Cardiac septum (tissue), 1 donor: ENCODE measurements around the gene TEX12. TPM values are rescaled to one million over a fixed set of nuclear protein-coding genes. Genes with fewer than 3 reads are reported as not detected.
"Not testable (repeated sequence)": the region's sequence is repeated elsewhere in the genome, so short reads cannot be mapped to it uniquely, and the experiment has no call there.

Experiments
- DNase-seq: peaks from one replicate; pipeline ENCODE4 v3.0.0-alpha.2; 2020; ENCODE audit warnings: low spot score
- intact Hi-C: fragments of 100-400 bp; cut with DNase I; formaldehyde crosslinking; loops from one replicate; pipeline ENCODE4 v1.14.0; 2022
- long read RNA-seq: library from polyadenylated mRNA; unstranded; transcript quantifications from one replicate; pipeline ENCODE4 v2.0.0, GENCODE V29; 2021
- total RNA-seq: library from RNA; stranded (reverse); fragmentation: NEBNext Ultra II Directional; extraction: Animal tissue kit (Norgen Biotek cat#: 25700); gene quantifications from one replicate; pipeline ENCODE4 v1.2.1, GENCODE V29; 2021
- donor health status: DM: no; HTN: no; CAD: no.

The TEX12 gene, protein sequence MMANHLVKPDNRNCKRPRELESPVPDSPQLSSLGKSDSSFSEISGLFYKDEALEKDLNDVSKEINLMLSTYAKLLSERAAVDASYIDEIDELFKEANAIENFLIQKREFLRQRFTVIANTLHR
- 0.32 TPM for total RNA-seq
- long read RNA-seq = 0 reads

DNA sequence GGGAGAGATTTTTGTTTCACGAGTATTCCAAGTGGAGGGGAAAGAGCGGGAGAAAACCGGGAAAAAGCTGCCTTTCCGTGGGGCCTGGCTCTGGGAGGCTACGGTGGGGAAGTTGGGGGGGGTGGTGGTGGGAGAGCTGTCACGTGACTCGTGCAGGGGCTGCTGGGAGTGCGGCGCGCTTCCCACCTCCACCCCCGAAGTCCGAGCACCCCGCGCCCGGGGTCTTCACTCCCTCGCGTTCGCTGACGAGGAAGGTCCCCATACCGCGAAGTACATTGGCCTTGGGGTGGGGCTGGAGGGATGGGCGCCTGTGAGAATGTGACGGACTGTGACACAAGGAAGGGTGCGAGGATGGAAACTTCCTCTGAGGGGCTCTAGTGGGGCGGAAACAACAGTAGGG lies at the start of gene TEX12:
TSS of gene TEX12 (plus strand) at position 228 of the 400 bp plus-strand sequence. CDS start 1,897 bp downstream, outside the sequence.
- no peak for DNase-seq
- intact Hi-C loops = no loop called here

- intact Hi-C loops = loop anchor here (5.0 kb wide), 1 partner anchor 149 kb away; no protein-coding TSS in a partner anchor
Measured at GRCh38 chr11:112118176-112118575, 49.0 kb upstream of the TEX12 start.

GRCh38 chr11:112121981-112122615 lies 45.1 kb upstream of the TEX12 start:
- DNase-seq = no peak
- intact Hi-C loops = no loop called here

More at GRCh38 chr11:112118176-112118575, 49.0 kb upstream of the TEX12 start:
- no peak for DNase-seq

DNA sequence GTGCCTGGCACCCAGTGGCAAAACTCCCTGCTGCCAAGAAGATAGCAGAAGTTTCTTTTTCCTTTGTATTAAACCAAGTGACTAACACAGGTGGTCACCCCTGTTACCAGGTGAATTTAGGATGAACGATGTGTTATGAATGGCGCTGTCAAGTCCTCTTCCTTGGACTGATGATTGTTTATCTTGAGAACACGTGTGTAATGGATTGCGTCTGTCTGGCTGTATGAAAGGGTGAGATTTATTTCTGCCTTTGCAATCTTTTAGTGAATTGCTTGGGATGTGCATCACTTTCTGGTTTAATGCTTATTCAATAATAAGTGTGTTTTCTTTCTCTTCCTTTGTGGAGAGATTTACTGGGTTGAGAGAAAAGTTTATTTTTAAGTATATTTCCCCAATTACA lies 44.0 kb upstream of the TEX12 start:
- no peak for DNase-seq
- intact Hi-C loops = no loop called here

DNA sequence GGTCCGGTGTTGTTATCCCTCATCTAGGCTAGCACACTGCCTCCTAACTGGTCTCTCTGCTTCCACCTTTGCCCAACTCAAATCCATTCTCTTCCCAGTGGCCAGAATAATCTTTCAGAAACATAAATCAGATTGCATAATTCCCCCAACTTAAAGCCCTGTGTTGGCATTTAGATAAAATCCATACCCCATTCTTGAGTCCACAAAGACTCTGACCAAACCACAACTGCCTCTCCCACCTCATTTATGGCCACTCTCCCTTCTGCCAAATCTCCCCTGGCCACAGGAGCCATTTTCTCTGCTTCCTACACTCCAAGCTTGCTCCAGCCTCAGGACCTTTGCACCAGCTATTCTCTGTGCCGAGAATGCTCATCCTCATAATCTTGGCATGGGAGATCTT lies 40.1 kb upstream of the TEX12 start:
- DNase-seq = no peak
- intact Hi-C loops = no loop called here

DNA sequence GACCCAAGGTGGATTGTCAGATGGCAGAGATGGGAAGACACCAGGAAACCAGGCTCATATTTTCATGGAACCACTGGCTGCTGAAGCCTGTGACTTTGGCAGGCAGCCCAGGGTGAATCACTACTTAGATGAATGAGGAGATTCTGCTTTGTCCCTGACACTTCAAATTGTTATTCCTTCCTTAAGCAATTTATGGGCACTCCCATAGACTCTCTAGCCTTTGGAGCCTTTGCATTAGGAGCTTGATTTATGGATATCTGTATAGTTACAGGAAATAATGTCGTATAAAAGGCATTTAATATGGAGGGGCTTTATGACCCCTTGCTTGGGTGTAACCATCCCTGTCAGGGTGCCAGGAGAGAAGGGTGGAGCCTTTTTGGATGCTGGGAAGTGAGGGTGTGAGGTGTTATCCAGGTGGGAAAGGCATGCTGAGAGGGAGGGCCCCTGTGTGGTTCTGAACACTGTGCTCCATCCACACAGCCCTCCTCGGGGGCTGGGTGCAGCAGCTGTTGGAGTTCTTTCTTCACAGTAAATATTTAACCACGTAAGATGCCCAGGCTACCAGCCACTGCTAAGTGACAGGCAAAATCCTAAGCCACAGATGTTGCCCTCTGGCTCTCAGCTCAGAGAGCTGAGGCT lies 38.6 kb upstream of the TEX12 start:
- intact Hi-C loops = no loop called here
- DNase-seq = no peak

DNA sequence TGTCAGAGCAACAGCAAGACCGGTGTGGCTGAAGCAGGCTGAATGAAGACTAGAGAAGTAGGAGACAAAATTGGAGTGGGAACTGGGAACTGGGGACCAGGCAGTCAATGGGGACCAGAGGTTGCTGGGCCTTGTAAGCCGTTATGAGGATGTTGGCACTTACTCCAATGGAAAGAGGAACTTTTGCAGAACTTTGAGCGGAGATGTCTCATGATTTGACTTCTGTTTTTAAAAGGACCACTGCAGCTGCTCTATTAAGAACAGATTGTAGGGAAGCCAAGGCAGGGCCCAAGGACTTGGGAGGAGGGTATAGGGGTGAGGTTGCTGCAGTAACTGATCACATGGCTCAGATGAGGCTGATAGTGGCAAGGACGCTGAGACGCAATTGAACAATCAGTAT lies 37.5 kb upstream of the TEX12 start:
- intact Hi-C loops = no loop called here
- DNase-seq = no peak

- intact Hi-C loops = no loop called here
- DNase-seq = no peak
Measured at GRCh38 chr11:112132737-112133136, 34.4 kb upstream of the TEX12 start.

- intact Hi-C loops = no loop called here
- no peak for DNase-seq
Measured at GRCh38 chr11:112134473-112134872, 32.7 kb upstream of the TEX12 start.

GRCh38 chr11:112143597-112143996 lies 23.6 kb upstream of the TEX12 start:
- intact Hi-C loops = no loop called here
- DNase-seq = no peak

DNA sequence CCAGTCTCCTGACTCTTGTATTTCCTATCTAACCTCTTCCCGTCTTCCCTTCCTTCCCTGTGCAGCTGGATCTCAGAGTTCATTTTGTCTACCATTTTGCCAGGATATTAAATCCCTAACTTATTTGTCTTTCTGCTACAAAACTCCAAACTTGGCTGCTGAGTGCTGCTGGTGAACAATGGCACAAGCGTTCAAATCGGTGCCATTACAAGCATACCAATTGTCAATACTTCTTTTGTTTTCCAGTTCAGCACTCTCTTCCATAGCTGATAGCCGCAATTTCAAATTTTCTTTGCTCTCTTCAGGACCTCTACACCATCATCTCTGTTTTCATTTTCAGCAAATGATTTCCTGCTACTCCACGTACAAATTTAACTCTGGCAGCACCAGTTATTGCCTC lies 16.7 kb upstream of the TEX12 start:
- DNase-seq = no peak
- intact Hi-C loops = no loop called here

- intact Hi-C loops = no loop called here
- no peak for DNase-seq
Measured at GRCh38 chr11:112156153-112156955, 10.8 kb upstream of the TEX12 start.

DNA sequence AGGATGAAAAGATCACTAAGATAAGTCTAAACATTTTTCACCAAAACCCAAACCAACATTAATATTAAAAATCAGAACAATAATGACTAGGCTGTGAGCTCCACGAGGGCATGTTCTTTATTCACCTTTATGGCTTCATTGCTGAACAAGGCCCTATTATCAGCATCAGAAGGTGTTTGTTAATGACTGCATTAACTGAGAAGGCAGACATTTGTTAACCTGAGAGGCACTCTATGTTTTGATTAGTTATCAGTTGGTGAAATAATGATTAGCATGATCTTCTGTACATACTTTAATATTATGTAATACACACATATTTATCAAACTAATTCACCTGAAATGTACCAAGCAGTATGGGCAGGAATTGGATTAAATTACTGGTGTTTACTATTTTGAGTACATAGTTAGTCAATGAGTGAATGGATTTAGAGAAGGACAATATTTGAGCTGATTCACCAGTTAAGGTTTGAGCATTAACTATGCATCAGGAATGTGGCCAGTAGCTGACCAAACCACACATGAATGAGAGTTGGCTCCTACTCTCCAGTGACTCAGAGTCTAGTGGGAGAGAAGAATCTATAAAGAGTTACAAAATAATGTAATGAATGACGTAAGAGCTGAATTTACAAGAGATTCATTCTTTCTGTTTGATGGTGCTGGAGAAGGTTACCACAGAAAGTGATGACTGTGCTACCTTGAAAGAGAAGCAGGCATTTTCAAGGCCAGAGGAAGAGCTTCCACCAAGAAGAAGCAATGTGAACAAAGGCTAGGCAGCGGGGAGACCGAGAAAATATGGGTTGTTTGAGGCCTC lies 10.0 kb upstream of the TEX12 start:
- intact Hi-C loops = no loop called here
- DNase-seq = no peak

- DNase-seq = no peak
- intact Hi-C loops = no loop called here
Measured at GRCh38 chr11:112159098-112160065, 7.8 kb upstream of the TEX12 start.

- no peak for DNase-seq
- intact Hi-C loops = no loop called here
Measured at GRCh38 chr11:112160091-112160848, 6.9 kb upstream of the TEX12 start.

DNA sequence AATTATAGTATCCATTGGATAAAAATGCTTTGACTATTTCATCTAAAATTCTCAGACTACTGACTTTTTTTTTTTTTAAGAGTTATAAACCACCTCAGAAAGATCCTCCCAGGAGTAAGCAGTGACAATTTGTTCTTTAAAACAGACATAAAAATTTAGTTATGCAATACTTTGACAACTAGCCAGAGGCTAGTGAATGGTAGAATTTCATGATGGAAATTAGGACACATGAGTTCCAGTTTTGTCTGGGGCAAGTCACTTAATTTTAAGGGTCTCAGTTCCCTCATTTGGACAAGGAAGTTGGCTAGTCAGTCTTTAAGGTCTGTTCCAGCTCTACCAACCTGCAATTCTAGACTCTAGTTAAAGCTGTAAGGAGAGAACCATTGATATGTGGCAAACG lies 6.2 kb upstream of the TEX12 start:
- intact Hi-C loops = no loop called here
- no peak for DNase-seq

DNA sequence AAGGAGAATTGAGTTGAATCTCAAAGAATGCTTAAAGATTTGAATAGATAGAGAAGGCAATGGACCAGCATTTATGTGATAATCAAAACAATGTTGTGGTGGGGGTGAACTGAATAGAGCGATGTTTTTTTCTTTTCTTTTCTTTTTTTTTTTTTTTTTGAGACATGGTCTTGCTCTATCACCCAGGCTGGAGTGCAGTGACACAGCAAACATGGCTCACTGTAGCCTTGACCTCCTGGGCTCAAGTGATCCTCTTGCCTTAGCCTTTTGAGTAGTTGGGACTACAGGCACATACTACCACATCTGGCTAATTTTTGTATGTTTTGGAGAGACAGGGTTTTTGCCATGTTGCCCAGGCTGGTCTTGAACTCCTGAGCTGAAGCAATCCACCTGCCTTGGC lies 5.0 kb upstream of the TEX12 start:
- intact Hi-C loops = not testable (repeated sequence)

More for the DNA sequence above, 5.0 kb upstream of the TEX12 start:
- DNase-seq = not testable (repeated sequence)
